HEK293T (cell line): ENCODE results near the gene LRRC8E.

ENCODE experiments used
- CTCF ChIA-PET: fragments of 350-600 bp; formaldehyde crosslinking; extraction: SDS; loops from one replicate; lab custom pipeline; 2021; ENCODE audit warnings: antibody characterized with exemption, inconsistent platforms; lab: Yijun Ruan, JAX
- POLR2A ChIA-PET: fragments of 350-600 bp; formaldehyde crosslinking; extraction: SDS; loops from one replicate; lab custom pipeline; 2020; ENCODE audit warnings: antibody characterized with exemption, inconsistent platforms; lab: Yijun Ruan, JAX
- DNase-seq: peaks from one replicate; pipeline ENCODE4 v3.0.0; 2012; ENCODE audit warnings: mixed read lengths; ENCODE audit errors: extremely low spot score
- ARNT ChIP-seq: fragments of 450-650 bp; IDR thresholded peaks from 2 replicates; pipeline ENCODE4 v1.6.1; 2017; ENCODE audit warnings: mild to moderate bottlenecking
- BHLHE40 ChIP-seq: fragments of 450-650 bp; IDR thresholded peaks from 2 replicates; pipeline ENCODE4 v1.6.1; 2016; ENCODE audit warnings: mild to moderate bottlenecking, moderate library complexity, borderline replicate concordance
- CTBP1 ChIP-seq: fragments of 450-650 bp; IDR thresholded peaks from 2 replicates; pipeline ENCODE4 v1.6.1; 2016; ENCODE audit warnings: borderline replicate concordance
- ELF4 ChIP-seq: fragments of 450-650 bp; IDR thresholded peaks from 2 replicates; pipeline ENCODE4 v1.6.1; 2017; ENCODE audit warnings: antibody characterized with exemption
- FOXA1 ChIP-seq: fragments of 450-650 bp; IDR thresholded peaks from 2 replicates; pipeline ENCODE4 v1.6.1; 2016; ENCODE audit warnings: mild to moderate bottlenecking
- FOXK2 ChIP-seq: fragments of 450-650 bp; IDR thresholded peaks from 2 replicates; pipeline ENCODE4 v1.6.1; 2016; ENCODE audit warnings: mild to moderate bottlenecking
- FOXM1 ChIP-seq: fragments of 450-650 bp; IDR thresholded peaks from 2 replicates; pipeline ENCODE4 v1.6.1; 2017; ENCODE audit warnings: mild to moderate bottlenecking, borderline replicate concordance
- HDGF ChIP-seq: fragments of 450-650 bp; IDR thresholded peaks from 2 replicates; pipeline ENCODE4 v1.6.1; 2017; ENCODE audit warnings: antibody characterized with exemption, borderline replicate concordance
- L3MBTL2 ChIP-seq: fragments of 450-650 bp; conservative IDR thresholded peaks from 2 replicates; pipeline ENCODE4 v1.6.1; 2016; ENCODE audit warnings: mild to moderate bottlenecking
- LEF1 ChIP-seq: fragments of 450-650 bp; IDR thresholded peaks from 2 replicates; pipeline ENCODE4 v1.6.1; 2017; ENCODE audit warnings: mild to moderate bottlenecking, borderline replicate concordance
- NFRKB ChIP-seq: fragments of 450-650 bp; IDR thresholded peaks from 2 replicates; pipeline ENCODE4 v1.6.1; 2016; ENCODE audit warnings: mild to moderate bottlenecking, moderate library complexity
- PKNOX1 ChIP-seq: fragments of 450-650 bp; IDR thresholded peaks from 2 replicates; pipeline ENCODE4 v1.6.1; 2016
- SP1 ChIP-seq: fragments of 450-650 bp; IDR thresholded peaks from 2 replicates; pipeline ENCODE4 v1.6.1; 2017
- SUZ12 ChIP-seq: fragments of 450-650 bp; IDR thresholded peaks from 2 replicates; pipeline ENCODE4 v1.6.1; 2016; ENCODE audit warnings: mild to moderate bottlenecking
- TARDBP ChIP-seq: fragments of 450-650 bp; IDR thresholded peaks from 2 replicates; pipeline ENCODE4 v1.6.1; 2016
- ZNF384 ChIP-seq: fragments of 450-650 bp; IDR thresholded peaks from 2 replicates; pipeline ENCODE4 v1.6.1; 2016

The LRRC8E gene

DNA sequence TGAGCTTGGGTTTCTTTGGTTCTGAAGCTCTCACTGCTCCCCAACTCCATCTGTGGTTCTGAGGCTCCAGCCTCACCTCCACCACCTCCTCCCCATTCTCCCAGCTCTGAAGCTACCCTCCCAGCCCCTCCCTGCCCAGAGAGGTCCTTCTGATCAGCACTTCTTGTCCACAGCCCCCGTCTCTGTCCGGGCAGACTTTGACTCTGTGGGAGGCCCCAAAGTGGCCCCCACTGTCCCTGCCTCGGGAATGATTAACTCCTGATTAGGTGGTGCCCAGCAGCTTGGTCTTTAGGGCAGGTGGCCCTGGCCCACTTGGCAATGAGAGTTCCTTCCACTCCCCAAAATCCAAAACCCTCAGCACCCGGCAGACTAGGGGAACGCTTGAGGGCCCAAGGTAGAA lies 43.9 kb upstream of the LRRC8E start:
- CTCF ChIA-PET, result no interaction called here
- POLR2A ChIA-PET, result no interaction called here
- no peak for TF ChIP-seq BHLHE40
- no peak for TF ChIP-seq L3MBTL2
- TF ChIP-seq TARDBP, result no peak
- TF ChIP-seq SUZ12, result no peak
- no peak for TF ChIP-seq FOXM1
- no peak for TF ChIP-seq ELF4
- TF ChIP-seq HDGF, result no peak
- TF ChIP-seq ARNT, result no peak
- no peak for TF ChIP-seq SP1
- no peak for TF ChIP-seq LEF1
- TF ChIP-seq FOXA1, result no peak
- TF ChIP-seq CTBP1, result no peak
- no peak for TF ChIP-seq NFRKB
- TF ChIP-seq PKNOX1, result no peak
- TF ChIP-seq FOXK2, result no peak
- no peak for TF ChIP-seq ZNF384

DNA sequence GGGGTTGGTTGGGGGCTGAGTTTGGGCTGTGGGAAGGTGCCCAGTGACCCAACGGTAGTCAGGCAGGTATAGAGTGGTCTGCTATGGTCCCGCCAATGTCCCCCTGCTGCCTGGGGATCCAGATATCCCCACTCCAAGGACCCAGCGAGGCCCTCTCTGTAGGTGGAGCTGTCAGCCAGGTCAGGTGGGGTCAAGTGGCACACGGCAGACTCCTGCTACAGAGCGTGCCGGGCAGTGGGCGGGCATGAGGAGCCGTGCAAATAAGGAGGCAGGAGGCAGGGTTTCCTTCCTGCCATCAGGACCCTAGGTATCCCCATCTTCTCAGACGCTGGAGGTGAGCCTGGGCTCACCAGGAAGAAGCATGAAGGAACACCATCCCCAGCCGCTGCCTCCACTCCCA lies 43.4 kb upstream of the LRRC8E start:
- no peak for DNase-seq
- TF ChIP-seq CTBP1 (no peak), FOXA1 (no peak), TARDBP (no peak), NFRKB (no peak), L3MBTL2 (no peak), BHLHE40 (no peak), ELF4 (no peak), HDGF (no peak), LEF1 (no peak), FOXM1 (no peak), PKNOX1 (no peak), SUZ12 (no peak), ZNF384 (no peak), ARNT (no peak), SP1 (no peak), FOXK2 (no peak)
- CTCF ChIA-PET, result no interaction called here
- POLR2A ChIA-PET, result no interaction called here

More for the DNA sequence above, 43.9 kb upstream of the LRRC8E start:
- DNase-seq, result no peak

- ChIA-PET POLR2A (no interaction called here), CTCF (no interaction called here)
- no peak for TF ChIP-seq FOXM1
- TF ChIP-seq SUZ12, result no peak
- DNase-seq, result no peak
Observed at GRCh38 chr19:7845390-7846154, 42.7 kb upstream of the LRRC8E start.

DNA sequence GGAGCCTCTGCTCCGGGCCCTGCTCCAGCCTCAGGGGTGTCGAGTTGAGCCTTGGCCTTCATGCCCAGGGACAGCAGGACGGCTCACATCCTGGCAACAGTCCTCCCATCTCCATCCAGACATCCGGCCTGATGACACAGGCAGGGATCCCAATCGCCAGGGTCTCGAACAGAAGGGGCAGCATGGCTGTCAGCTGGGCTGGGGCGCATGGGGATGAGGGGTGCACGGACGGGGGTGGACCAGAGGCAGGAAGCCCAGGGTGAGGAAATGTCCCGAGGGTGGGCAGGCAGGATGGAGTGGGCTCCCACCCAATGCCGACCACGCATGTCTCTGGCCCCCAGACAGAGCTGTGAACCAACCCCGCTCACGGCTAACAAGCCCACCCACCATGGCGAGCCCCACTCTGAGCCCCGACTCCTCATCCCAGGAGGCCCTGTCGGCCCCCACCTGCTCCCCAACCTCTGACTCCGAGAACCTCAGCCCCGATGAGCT lies 42.1 kb upstream of the LRRC8E start:
- TF ChIP-seq NFRKB, result no peak
- TF ChIP-seq ELF4, result no peak
- TF ChIP-seq ARNT, result no peak
- no peak for TF ChIP-seq SP1
- TF ChIP-seq HDGF, result no peak
- TF ChIP-seq BHLHE40, result no peak
- no peak for TF ChIP-seq L3MBTL2
- no peak for TF ChIP-seq FOXM1
- no peak for TF ChIP-seq ZNF384
- TF ChIP-seq SUZ12, result no peak
- TF ChIP-seq FOXK2, result no peak
- TF ChIP-seq PKNOX1, result no peak
- no peak for TF ChIP-seq TARDBP
- TF ChIP-seq FOXA1, result no peak
- no peak for DNase-seq
- POLR2A ChIA-PET, result no interaction called here
- CTCF ChIA-PET, result no interaction called here

DNA sequence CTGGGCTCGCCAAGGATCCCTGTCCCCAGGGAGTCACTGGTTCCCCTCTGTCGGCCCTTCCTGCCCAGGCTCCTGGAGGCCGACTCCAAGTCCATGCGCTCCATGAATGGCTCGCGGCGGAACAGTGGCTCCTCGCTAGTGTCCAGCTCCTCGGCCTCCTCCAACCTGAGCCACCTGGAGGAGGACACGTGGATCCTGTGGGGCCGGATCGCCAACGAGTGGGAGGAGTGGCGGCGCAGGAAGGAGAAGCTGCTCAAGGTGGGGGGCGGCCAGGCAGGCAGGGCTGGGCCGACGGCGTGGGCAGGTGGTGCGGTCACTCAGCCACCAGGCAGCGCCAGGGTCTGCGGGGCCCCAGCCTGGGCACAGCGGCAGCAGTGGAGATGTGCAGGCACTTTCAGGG lies 40.6 kb upstream of the LRRC8E start:
- CTCF ChIA-PET, result no interaction called here
- DNase-seq, result no peak
- TF ChIP-seq FOXA1, result no peak
- TF ChIP-seq TARDBP, result no peak
- TF ChIP-seq L3MBTL2, result no peak
- no peak for TF ChIP-seq ARNT
- TF ChIP-seq HDGF, result no peak
- TF ChIP-seq PKNOX1, result no peak
- POLR2A ChIA-PET, result no interaction called here
